K562 (cell line): Measurements from ENCODE around the gene C14orf180.

Source experiments
- ARNT ChIP-seq, 2 experiments: fragments of 450-650 bp; IDR thresholded peaks; 2 replicates each; pipeline ENCODE4 v1.6.1; 2016; ENCODE audit warnings: mild to moderate bottlenecking in 1 of 2
- ETV6 ChIP-seq, 3 experiments: fragments of 150-350 bp in 1 of 3; sonication (generic) in 1 of 3; formaldehyde crosslinking in 1 of 3; IDR thresholded peaks; 2 replicates each; pipeline versions ENCODE4 v1.6.1 to v1.8.0; 2014 to 2022; ENCODE audit warnings: borderline replicate concordance in 2 of 3, low read depth in 2 of 3, antibody characterized with exemption in 1 of 3, low read length in 1 of 3, mild to moderate bottlenecking in 1 of 3, missing genetic modification reagents in 1 of 3
- POLR2AphosphoS5 ChIP-seq: IDR thresholded peaks from 2 replicates; pipeline ENCODE4 v1.6.1; 2011; ENCODE audit warnings: mild to moderate bottlenecking, low read depth, low read length, moderate library complexity; ENCODE audit not compliant: control insufficient read depth, insufficient read depth
- TF ChIP-seq, protein P1 (sequence below), 3 experiments: fragments of 200-800 bp in 1 of 3; fragments of 250-450 bp in 1 of 3; fragments of 450-650 bp in 1 of 3; sonication (Bioruptor Pico) in 1 of 3; sonication (Bioruptor generic) in 1 of 3; formaldehyde crosslinking in 1 of 3; IDR thresholded peaks; 2 replicates each; pipeline versions ENCODE4 v1.6.1 to v1.8.0; 2016 to 2022; ENCODE audit warnings: mild to moderate bottlenecking in 2 of 3, missing genetic modification characterization in 2 of 3, missing compliant biosample characterization in 1 of 3, moderate library complexity in 1 of 3

GRCh38 chr14:104592785-104593184, 13.2 kb downstream of the C14orf180 start:
- TF ChIP-seq POLR2AphosphoS5 (no peak), ARNT (IDR thresholded peaks at IDR 0.05) (no peak), ETV6 (IDR thresholded peaks at IDR 0.05; ENCODE audit: borderline replicate concordance in 1 of 2, low read depth in 2 of 2, low read length in 1 of 2) (no peak), ETV6 (CRISPR knock-in tag; IDR thresholded peaks at IDR 0.05; ENCODE audit: borderline replicate concordance) (no peak)
- TF ChIP-seq, protein P1, sequence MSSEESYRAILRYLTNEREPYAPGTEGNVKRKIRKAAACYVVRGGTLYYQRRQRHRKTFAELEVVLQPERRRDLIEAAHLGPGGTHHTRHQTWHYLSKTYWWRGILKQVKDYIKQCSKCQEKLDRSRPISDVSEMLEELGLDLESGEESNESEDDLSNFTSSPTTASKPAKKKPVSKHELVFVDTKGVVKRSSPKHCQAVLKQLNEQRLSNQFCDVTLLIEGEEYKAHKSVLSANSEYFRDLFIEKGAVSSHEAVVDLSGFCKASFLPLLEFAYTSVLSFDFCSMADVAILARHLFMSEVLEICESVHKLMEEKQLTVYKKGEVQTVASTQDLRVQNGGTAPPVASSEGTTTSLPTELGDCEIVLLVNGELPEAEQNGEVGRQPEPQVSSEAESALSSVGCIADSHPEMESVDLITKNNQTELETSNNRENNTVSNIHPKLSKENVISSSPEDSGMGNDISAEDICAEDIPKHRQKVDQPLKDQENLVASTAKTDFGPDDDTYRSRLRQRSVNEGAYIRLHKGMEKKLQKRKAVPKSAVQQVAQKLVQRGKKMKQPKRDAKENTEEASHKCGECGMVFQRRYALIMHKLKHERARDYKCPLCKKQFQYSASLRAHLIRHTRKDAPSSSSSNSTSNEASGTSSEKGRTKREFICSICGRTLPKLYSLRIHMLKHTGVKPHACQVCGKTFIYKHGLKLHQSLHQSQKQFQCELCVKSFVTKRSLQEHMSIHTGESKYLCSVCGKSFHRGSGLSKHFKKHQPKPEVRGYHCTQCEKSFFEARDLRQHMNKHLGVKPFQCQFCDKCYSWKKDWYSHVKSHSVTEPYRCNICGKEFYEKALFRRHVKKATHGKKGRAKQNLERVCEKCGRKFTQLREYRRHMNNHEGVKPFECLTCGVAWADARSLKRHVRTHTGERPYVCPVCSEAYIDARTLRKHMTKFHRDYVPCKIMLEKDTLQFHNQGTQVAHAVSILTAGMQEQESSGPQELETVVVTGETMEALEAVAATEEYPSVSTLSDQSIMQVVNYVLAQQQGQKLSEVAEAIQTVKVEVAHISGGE (CRISPR knock-in tag; IDR thresholded peaks at IDR 0.05), result no peak
